Vagina (tissue), 2 donors: Measurements from ENCODE around the gene MTMR2. TPM values are rescaled to one million over a fixed set of nuclear protein-coding genes. Genes with fewer than 3 reads are reported as not detected.

Experiments
- DNase-seq, 2 donors: peaks; one replicate each; pipeline ENCODE4 v3.0.0-alpha.2; 2017; ENCODE audit errors: extremely low spot score in 2 of 2
- H3K27ac ChIP-seq: fragments of 200-600 bp; sonication (generic); one replicate; pipeline ENCODE4 v1.5.1; 2019
- H3K27me3 ChIP-seq: fragments of 200-600 bp; sonication (generic); one replicate; pipeline ENCODE4 v1.5.1; 2019
- H3K36me3 ChIP-seq, 2 donors: fragments of 200-600 bp; sonication (generic); one replicate each; pipeline ENCODE4 v1.5.1; 2017 to 2019
- H3K4me1 ChIP-seq: fragments of 200-600 bp; sonication (generic); one replicate; pipeline ENCODE4 v1.5.1; 2019
- H3K4me3 ChIP-seq, 2 donors: fragments of 200-600 bp; sonication (generic); 1 replicate in 1 of 2; 2 replicates in 1 of 2; pipeline ENCODE4 v1.5.1; 2016 to 2019
- H3K9me3 ChIP-seq: fragments of 200-600 bp; sonication (generic); one replicate; pipeline ENCODE4 v1.5.1; 2019
- POLR2A ChIP-seq, 2 donors: fragments of 450-650 bp; IDR thresholded peaks; one replicate each; pipeline ENCODE4 v1.6.1; 2017; ENCODE audit warnings: antibody characterized with exemption in 2 of 2, mild to moderate bottlenecking in 2 of 2, moderate library complexity in 2 of 2
- POLR2AphosphoS5 ChIP-seq, 2 donors: sonication (generic); formaldehyde crosslinking; IDR thresholded peaks; one replicate each; pipeline ENCODE4 v1.9.0; 2017; ENCODE audit warnings: antibody characterized with exemption in 2 of 2, mild to moderate bottlenecking in 2 of 2, low read depth in 1 of 2; ENCODE audit not compliant: insufficient read depth in 1 of 2
- intact Hi-C: fragments of 100-400 bp; cut with DNase I; formaldehyde crosslinking; loops from one replicate; pipeline ENCODE4 v1.15.1; 2023
- total RNA-seq: library from RNA; depleted of rRNA; stranded (reverse); fragments of >200 nt; gene quantifications from one replicate; pipeline ENCODE4 v1.2.3, GENCODE V29; 2016
- TF ChIP-seq, protein P1 (sequence below), 3 experiments: fragments of 450-650 bp in 2 of 3; fragments of 200-600 bp in 1 of 3; sonication (generic) in 1 of 3; IDR thresholded peaks; one replicate each; pipeline ENCODE4 v1.5.1; 2017 to 2019; ENCODE audit warnings: antibody characterized with exemption in 3 of 3, mild to moderate bottlenecking in 2 of 3, moderate library complexity in 2 of 3

MTMR2 gene
- total RNA-seq, 1 donor from 2014 or later, result 18.2 TPM

DNA sequence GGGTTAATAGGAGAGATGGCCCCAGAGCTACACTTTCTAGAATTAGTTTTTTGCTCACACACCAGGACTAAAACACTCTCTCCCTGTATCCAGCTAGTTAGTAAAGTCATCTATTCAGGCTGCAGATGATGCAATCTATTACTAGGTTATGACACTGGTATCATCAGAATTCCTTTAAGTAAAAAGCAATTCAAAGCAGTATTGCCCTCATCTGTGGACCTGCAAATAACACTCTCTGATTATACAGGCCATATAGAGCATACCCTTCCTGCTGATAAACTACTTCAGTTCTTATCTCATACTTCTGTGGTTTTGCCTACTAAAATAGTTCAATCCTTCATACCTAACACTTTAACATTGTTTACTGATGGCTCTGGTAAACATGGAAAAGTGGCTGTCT is 13.5 kb upstream of the MTMR2 start:
- Histone ChIP-seq H3K27ac (no peak overlapping the region), H3K9me3 (no peaks in the 10 kb centered on the region), H3K27me3 (no peaks in the 10 kb centered on the region), H3K36me3 (no peaks in the 10 kb centered on the region), H3K4me1 (no peaks in the 10 kb centered on the region), H3K4me3 (no peak overlapping the region)
- TF ChIP-seq POLR2A (IDR thresholded peaks at IDR 0.05) (no peak), POLR2AphosphoS5 (IDR thresholded peaks at IDR 0.05; ENCODE audit: insufficient read depth in 1 of 2, low read depth in 1 of 2) (no peak)
- TF ChIP-seq, protein P1, sequence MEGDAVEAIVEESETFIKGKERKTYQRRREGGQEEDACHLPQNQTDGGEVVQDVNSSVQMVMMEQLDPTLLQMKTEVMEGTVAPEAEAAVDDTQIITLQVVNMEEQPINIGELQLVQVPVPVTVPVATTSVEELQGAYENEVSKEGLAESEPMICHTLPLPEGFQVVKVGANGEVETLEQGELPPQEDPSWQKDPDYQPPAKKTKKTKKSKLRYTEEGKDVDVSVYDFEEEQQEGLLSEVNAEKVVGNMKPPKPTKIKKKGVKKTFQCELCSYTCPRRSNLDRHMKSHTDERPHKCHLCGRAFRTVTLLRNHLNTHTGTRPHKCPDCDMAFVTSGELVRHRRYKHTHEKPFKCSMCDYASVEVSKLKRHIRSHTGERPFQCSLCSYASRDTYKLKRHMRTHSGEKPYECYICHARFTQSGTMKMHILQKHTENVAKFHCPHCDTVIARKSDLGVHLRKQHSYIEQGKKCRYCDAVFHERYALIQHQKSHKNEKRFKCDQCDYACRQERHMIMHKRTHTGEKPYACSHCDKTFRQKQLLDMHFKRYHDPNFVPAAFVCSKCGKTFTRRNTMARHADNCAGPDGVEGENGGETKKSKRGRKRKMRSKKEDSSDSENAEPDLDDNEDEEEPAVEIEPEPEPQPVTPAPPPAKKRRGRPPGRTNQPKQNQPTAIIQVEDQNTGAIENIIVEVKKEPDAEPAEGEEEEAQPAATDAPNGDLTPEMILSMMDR (IDR thresholded peaks at IDR 0.05), result no peak
- no peak for DNase-seq
- intact Hi-C loops, result no loop called here

- H3K27me3 ChIP-seq, result no peaks in the 10 kb centered on the region
- no peak overlapping the region for H3K27ac ChIP-seq
- H3K36me3 ChIP-seq, result no peaks in the 10 kb centered on the region
- no peaks in the 10 kb centered on the region for H3K9me3 ChIP-seq
- no peak for DNase-seq
- intact Hi-C loops, result no loop called here
- no peak overlapping the region for H3K4me3 ChIP-seq
- no peaks in the 10 kb centered on the region for H3K4me1 ChIP-seq
- no peak for TF ChIP-seq POLR2A (IDR thresholded peaks at IDR 0.05)
Measured at GRCh38 chr11:95933594-95933993, 9.7 kb upstream of the MTMR2 start.

DNA sequence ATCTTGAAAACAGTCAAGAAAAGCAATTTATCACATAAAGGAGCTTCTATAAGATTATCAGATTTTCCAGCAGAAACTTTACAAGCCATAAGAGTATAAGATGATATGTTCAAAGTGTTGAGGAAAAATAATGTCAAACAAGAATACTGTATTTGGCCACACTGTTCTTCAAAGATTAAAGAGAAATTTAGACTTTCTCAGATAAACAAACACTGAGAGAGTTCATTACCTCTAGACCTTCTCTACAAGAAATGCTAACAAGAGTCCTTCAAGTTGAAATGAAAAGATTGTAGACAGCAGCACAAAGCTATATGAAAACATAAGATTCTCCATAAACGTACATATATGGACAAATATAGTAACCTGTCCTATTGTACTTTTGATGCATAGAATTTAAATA is 8.0 kb upstream of the MTMR2 start:
- H3K27ac ChIP-seq, result no peak overlapping the region
- H3K27me3 ChIP-seq, result no peaks in the 10 kb centered on the region
- intact Hi-C loops, result no loop called here
- no peaks in the 10 kb centered on the region for H3K4me1 ChIP-seq
- no peaks in the 10 kb centered on the region for H3K36me3 ChIP-seq
- no peak for DNase-seq
- H3K9me3 ChIP-seq, result no peaks in the 10 kb centered on the region
- no peak overlapping the region for H3K4me3 ChIP-seq
- TF ChIP-seq POLR2AphosphoS5 (IDR thresholded peaks at IDR 0.05; ENCODE audit: insufficient read depth in 1 of 2, low read depth in 1 of 2) (no peak), POLR2A (IDR thresholded peaks at IDR 0.05) (no peak)
- TF ChIP-seq, protein P1 (IDR thresholded peaks at IDR 0.05), result no peak

DNA sequence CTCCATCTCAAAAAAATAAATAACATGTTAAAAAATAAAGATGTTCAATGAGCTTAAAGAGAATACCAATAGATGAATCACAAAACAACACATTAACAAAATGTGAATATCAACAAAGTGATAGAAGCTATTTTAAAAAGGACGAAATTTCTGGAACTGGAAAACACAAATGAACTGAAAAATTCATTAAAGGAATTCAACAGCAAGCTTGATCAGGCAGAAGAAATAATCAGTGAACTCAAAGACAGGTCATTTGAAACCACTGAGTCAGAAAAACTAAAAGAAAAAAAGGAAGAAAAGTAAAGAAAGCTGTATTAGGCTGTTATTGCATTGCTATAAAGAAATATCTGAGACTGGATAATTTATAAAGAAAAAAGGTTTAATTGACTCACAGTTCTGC is 7.0 kb upstream of the MTMR2 start:
- intact Hi-C loops, result no loop called here

DNA sequence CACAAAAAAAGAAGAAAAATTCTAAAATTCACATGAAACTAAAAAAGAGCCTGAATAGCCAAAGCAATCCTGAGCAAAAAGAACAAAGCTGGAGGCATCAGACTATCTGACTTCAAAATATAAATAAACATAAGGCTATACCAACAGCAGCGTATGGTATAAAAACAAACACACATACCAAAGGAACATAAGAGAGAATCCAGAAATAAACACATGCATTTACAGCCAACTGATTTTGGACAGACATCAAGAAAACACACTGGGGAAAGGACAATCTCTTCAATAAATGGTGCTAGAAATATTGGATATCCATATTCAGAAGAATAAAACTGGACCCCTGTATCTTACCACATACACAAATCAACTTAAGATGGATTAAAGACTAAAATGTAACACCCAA is 2.8 kb upstream of the MTMR2 start:
- peaks cover 25% of the 10 kb centered on the region for H3K4me1 ChIP-seq
- no peak overlapping the region for H3K4me3 ChIP-seq
- H3K27me3 ChIP-seq, result no peaks in the 10 kb centered on the region
- H3K9me3 ChIP-seq, result no peaks in the 10 kb centered on the region
- no peak overlapping the region for H3K27ac ChIP-seq
- TF ChIP-seq, protein P1 (IDR thresholded peaks at IDR 0.05), result no peak
- TF ChIP-seq POLR2AphosphoS5 (IDR thresholded peaks at IDR 0.05; ENCODE audit: insufficient read depth in 1 of 2, low read depth in 1 of 2) (no peak), POLR2A (IDR thresholded peaks at IDR 0.05) (no peak)
- no peak for DNase-seq
- intact Hi-C loops, result no loop called here
- H3K36me3 ChIP-seq, result no peaks in the 10 kb centered on the region

More for the DNA sequence above, 7.0 kb upstream of the MTMR2 start:
- H3K4me1 ChIP-seq, result no peaks in the 10 kb centered on the region
- no peaks in the 10 kb centered on the region for H3K27me3 ChIP-seq
- H3K36me3 ChIP-seq, result no peaks in the 10 kb centered on the region
- H3K9me3 ChIP-seq, result no peaks in the 10 kb centered on the region
- H3K4me3 ChIP-seq, result no peak overlapping the region
- H3K27ac ChIP-seq, result no peak overlapping the region
- no peak for DNase-seq
- TF ChIP-seq POLR2AphosphoS5 (IDR thresholded peaks at IDR 0.05; ENCODE audit: insufficient read depth in 1 of 2, low read depth in 1 of 2) (no peak), POLR2A (IDR thresholded peaks at IDR 0.05) (no peak)
- TF ChIP-seq, protein P1 (IDR thresholded peaks at IDR 0.05), result no peak

DNA sequence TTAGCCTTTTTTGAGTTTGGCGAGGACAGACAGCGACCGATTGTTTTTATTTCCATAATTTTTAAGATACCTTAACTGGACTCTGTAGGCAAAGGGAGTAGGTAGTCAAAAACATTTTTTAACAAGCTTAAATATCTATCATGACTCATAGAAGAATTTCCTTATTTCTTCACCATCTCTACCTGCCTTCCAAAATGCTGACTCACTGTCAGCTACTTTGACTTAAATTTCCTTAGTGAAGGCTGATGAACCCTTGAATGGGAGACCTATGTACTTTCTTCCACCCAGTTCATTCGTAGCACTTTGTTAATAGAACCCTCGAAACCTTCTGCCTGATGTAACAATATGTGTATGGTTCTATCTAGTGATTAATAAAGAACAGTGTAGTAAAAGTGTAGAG is 1.1 kb upstream of the MTMR2 start:
- Histone ChIP-seq H3K4me3 (peak overlapping the region; percentile 88 to 94), H3K9me3 (no peaks in the 10 kb centered on the region), H3K27ac (no peak overlapping the region), H3K27me3 (no peaks in the 10 kb centered on the region), H3K36me3 (no peaks in the 10 kb centered on the region), H3K4me1 (peaks cover 27% of the 10 kb centered on the region)
- intact Hi-C loops, result no loop called here
- peak in 1 of 2 donors; percentile 46 for TF ChIP-seq POLR2AphosphoS5 (IDR thresholded peaks at IDR 0.05; ENCODE audit: insufficient read depth in 1 of 2, low read depth in 1 of 2)
- TF ChIP-seq, protein P1 (IDR thresholded peaks at IDR 0.05), result no peak
- no peak for DNase-seq
